OCI-LY7 (cell line): ENCODE data around the gene EP400.

Experiments used
- EZH2phosphoT487 ChIP-seq: fragments of 200-600 bp; sonication (generic); IDR thresholded peaks from 2 replicates; pipeline ENCODE4 v1.6.1; 2018; ENCODE audit warnings: low read depth, borderline replicate concordance, mild to moderate bottlenecking, mixed run types, antibody characterized with exemption, low read length, moderate library complexity, mixed read lengths
- TF ChIP-seq, protein P1 (sequence below): fragments of 200-600 bp; sonication (generic); conservative IDR thresholded peaks from 2 replicates; pipeline ENCODE4 v1.5.1; 2014; ENCODE audit warnings: mild to moderate bottlenecking, antibody characterized with exemption, low read length, moderate library complexity, mixed read lengths

DNA sequence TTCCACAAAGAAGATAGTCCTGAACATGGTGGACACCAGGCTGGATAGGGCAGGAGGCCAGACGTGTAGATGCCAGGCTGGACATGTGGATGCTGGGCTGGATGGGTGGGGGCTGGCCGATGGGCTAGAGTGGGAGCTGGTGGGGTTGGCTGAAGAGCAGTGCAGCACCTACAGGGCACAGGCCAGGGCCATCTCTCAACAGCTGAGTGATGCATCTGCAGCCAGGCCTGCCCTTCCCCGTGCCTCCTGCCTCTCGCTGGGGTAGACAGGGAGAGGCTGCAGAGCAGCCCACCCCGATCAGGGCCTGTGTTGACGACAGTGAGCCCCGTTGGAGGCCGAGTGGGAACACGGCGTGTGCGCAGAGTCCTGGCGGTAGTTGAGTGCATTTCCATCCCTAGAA lies 39.3 kb downstream of the EP400 start:
- no peak for TF ChIP-seq EZH2phosphoT487
- TF ChIP-seq, protein P1, sequence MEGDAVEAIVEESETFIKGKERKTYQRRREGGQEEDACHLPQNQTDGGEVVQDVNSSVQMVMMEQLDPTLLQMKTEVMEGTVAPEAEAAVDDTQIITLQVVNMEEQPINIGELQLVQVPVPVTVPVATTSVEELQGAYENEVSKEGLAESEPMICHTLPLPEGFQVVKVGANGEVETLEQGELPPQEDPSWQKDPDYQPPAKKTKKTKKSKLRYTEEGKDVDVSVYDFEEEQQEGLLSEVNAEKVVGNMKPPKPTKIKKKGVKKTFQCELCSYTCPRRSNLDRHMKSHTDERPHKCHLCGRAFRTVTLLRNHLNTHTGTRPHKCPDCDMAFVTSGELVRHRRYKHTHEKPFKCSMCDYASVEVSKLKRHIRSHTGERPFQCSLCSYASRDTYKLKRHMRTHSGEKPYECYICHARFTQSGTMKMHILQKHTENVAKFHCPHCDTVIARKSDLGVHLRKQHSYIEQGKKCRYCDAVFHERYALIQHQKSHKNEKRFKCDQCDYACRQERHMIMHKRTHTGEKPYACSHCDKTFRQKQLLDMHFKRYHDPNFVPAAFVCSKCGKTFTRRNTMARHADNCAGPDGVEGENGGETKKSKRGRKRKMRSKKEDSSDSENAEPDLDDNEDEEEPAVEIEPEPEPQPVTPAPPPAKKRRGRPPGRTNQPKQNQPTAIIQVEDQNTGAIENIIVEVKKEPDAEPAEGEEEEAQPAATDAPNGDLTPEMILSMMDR: no peak
